Ectodermal cell (in vitro differentiated cells): ENCODE measurements around the gene ZKSCAN1.
A peak's percentile ranks its signal among the peaks of the same experiment; 100 is the strongest.

ENCODE experiments used
- H3K27ac ChIP-seq: 2 replicates; pipeline ENCODE4 v1.7.0; 2013; ENCODE audit warnings: mild to moderate bottlenecking, low read depth, low read length; ENCODE audit not compliant: insufficient read depth, poor library complexity, severe bottlenecking
- H3K27me3 ChIP-seq: 2 replicates; pipeline ENCODE4 v1.7.0; 2013; ENCODE audit warnings: mild to moderate bottlenecking, low read length; ENCODE audit not compliant: insufficient read depth, control insufficient read depth, poor library complexity, severe bottlenecking
- H3K36me3 ChIP-seq: one replicate; pipeline ENCODE4 v1.7.0; 2013; ENCODE audit warnings: low read length; ENCODE audit not compliant: control insufficient read depth, insufficient read depth
- H3K4me1 ChIP-seq: one replicate; pipeline ENCODE4 v1.7.0; 2013; ENCODE audit warnings: low read length; ENCODE audit not compliant: control insufficient read depth, insufficient read depth
- H3K4me3 ChIP-seq: 2 replicates; pipeline ENCODE4 v1.7.0; 2013; ENCODE audit warnings: low read depth, low read length, control low read depth; ENCODE audit not compliant: insufficient read depth
- H3K9me3 ChIP-seq: 2 replicates; pipeline ENCODE4 v1.7.0; 2013; ENCODE audit warnings: mild to moderate bottlenecking, low read length, moderate library complexity; ENCODE audit not compliant: control insufficient read depth
- WGBS, 2 experiments: methylation state at CpG; one replicate each; pipeline ENCODE4 v1.1.7; 2013; ENCODE audit warnings: missing lambda C conversion rate in 2 of 2; 5-methylcytosine and 5-hydroxymethylcytosine counted together

The ZKSCAN1 gene

GRCh38 chr7:100034871-100035510 is 19.6 kb downstream of the ZKSCAN1 start:
- WGBS, 2 experiments = 96 to 97% methylated on average over 8 of the region's 8 CpGs
- Histone ChIP-seq H3K4me3 (no peak overlapping the region), H3K36me3 (peaks cover 43% of the 10 kb centered on the region), H3K27me3 (no peaks in the 10 kb centered on the region), H3K9me3 (no peaks in the 10 kb centered on the region), H3K27ac (no peak overlapping the region), H3K4me1 (no peaks in the 10 kb centered on the region)

- Histone ChIP-seq H3K27me3 (no peaks in the 10 kb centered on the region), H3K36me3 (peaks cover 37% of the 10 kb centered on the region)
Measured at GRCh38 chr7:100035876-100036275, 20.5 kb downstream of the ZKSCAN1 start.

GRCh38 chr7:100038326-100038725 is 22.9 kb downstream of the ZKSCAN1 start:
- H3K27ac ChIP-seq = no peak overlapping the region
- H3K4me1 ChIP-seq = no peaks in the 10 kb centered on the region
- 97 to 98% methylated on average over 7 of the region's 7 CpGs for WGBS, 2 experiments
- no peaks in the 10 kb centered on the region for H3K27me3 ChIP-seq
- H3K36me3 ChIP-seq = peaks cover 27% of the 10 kb centered on the region
- H3K4me3 ChIP-seq = no peak overlapping the region
- no peaks in the 10 kb centered on the region for H3K9me3 ChIP-seq

More at GRCh38 chr7:100035876-100036275, 20.5 kb downstream of the ZKSCAN1 start:
- H3K9me3 ChIP-seq = no peaks in the 10 kb centered on the region
- H3K4me3 ChIP-seq = no peak overlapping the region
- no peak overlapping the region for H3K27ac ChIP-seq
- H3K4me1 ChIP-seq = no peaks in the 10 kb centered on the region
- 74 to 76% methylated on average over 5 to 6 of the region's 6 CpGs for WGBS, 2 experiments

GRCh38 chr7:100040575-100040974 is 25.2 kb downstream of the ZKSCAN1 start:
- 95 to 96% methylated on average over 7 of the region's 7 CpGs for WGBS, 2 experiments
- no peaks in the 10 kb centered on the region for H3K9me3 ChIP-seq
- H3K27ac ChIP-seq = no peak overlapping the region
- H3K27me3 ChIP-seq = no peaks in the 10 kb centered on the region
- no peaks in the 10 kb centered on the region for H3K4me1 ChIP-seq
- no peak overlapping the region for H3K4me3 ChIP-seq
- peaks cover 5% of the 10 kb centered on the region for H3K36me3 ChIP-seq

GRCh38 chr7:100044718-100045117 is 29.3 kb downstream of the ZKSCAN1 start:
- 78 to 84% methylated on average over 6 of the region's 6 CpGs for WGBS, 2 experiments
- H3K27ac ChIP-seq = no peak overlapping the region

GRCh38 chr7:100048680-100049079 is 33.3 kb downstream of the ZKSCAN1 start:
- WGBS, 2 experiments = 93 to 96% methylated on average over 4 of the region's 4 CpGs
- Histone ChIP-seq H3K27me3 (no peaks in the 10 kb centered on the region), H3K4me3 (no peak overlapping the region), H3K27ac (no peak overlapping the region), H3K4me1 (no peaks in the 10 kb centered on the region), H3K9me3 (no peaks in the 10 kb centered on the region), H3K36me3 (no peaks in the 10 kb centered on the region)

More at GRCh38 chr7:100044718-100045117, 29.3 kb downstream of the ZKSCAN1 start:
- Histone ChIP-seq H3K36me3 (no peaks in the 10 kb centered on the region), H3K4me1 (no peaks in the 10 kb centered on the region), H3K27me3 (no peaks in the 10 kb centered on the region), H3K9me3 (no peaks in the 10 kb centered on the region), H3K4me3 (no peak overlapping the region)

- H3K9me3 ChIP-seq = no peaks in the 10 kb centered on the region
- WGBS, 2 experiments = 5 to 6% methylated on average over 47 of the region's 47 CpGs
- no peaks in the 10 kb centered on the region for H3K27me3 ChIP-seq
- no peaks in the 10 kb centered on the region for H3K36me3 ChIP-seq
- peak within 1 kb of the TSS; percentile 90 for H3K27ac ChIP-seq
- peak within 1 kb of the TSS; percentile 54 for H3K4me3 ChIP-seq
- H3K4me1 ChIP-seq = no peaks in the 10 kb centered on the region
Measured at GRCh38 chr7:100049441-100050291, 34.3 kb downstream of the ZKSCAN1 start, which contains the start of gene ZSCAN21. TSS of gene ZSCAN21 (plus strand) at chr7:100049774. CDS start at chr7:100057007, 7,233 bp downstream.

GRCh38 chr7:100051611-100052010 is 36.2 kb downstream of the ZKSCAN1 start:
- Histone ChIP-seq H3K27ac (no peak overlapping the region), H3K27me3 (no peaks in the 10 kb centered on the region), H3K4me3 (no peak overlapping the region), H3K4me1 (no peaks in the 10 kb centered on the region), H3K9me3 (no peaks in the 10 kb centered on the region), H3K36me3 (peaks cover under 1% of the 10 kb centered on the region)
- WGBS, 2 experiments = 94 to 96% methylated on average over 3 of the region's 3 CpGs

- no peaks in the 10 kb centered on the region for H3K9me3 ChIP-seq
- H3K27ac ChIP-seq = no peak overlapping the region
- H3K4me3 ChIP-seq = no peak overlapping the region
- peaks cover 14% of the 10 kb centered on the region for H3K36me3 ChIP-seq
- H3K4me1 ChIP-seq = no peaks in the 10 kb centered on the region
- no peaks in the 10 kb centered on the region for H3K27me3 ChIP-seq
- 91 to 94% methylated on average over 2 to 3 of the region's 3 CpGs for WGBS, 2 experiments
Measured at GRCh38 chr7:100053215-100053614, 37.8 kb downstream of the ZKSCAN1 start.

- 95 to 96% methylated on average over 10 of the region's 10 CpGs for WGBS, 2 experiments
- H3K4me1 ChIP-seq = no peaks in the 10 kb centered on the region
- peaks cover 28% of the 10 kb centered on the region for H3K36me3 ChIP-seq
- H3K4me3 ChIP-seq = no peak overlapping the region
- H3K27ac ChIP-seq = no peak overlapping the region
- H3K9me3 ChIP-seq = no peaks in the 10 kb centered on the region
- H3K27me3 ChIP-seq = no peaks in the 10 kb centered on the region
Measured at GRCh38 chr7:100057006-100057405, 41.6 kb downstream of the ZKSCAN1 start.
